ENCODE results near the gene RAB10.

- TF ChIP-seq POLR2A (IDR thresholded peaks at IDR 0.05; ENCODE audit: low read length) (no peak), GATA1 (IDR thresholded peaks at IDR 0.05; ENCODE audit: low read depth, low read length) (no peak)
These were observed 145.0 kb downstream of the RAB10 start for GRCh38 chr2:26178746-26179436.
